Endometrium (tissue), 2 donors: ENCODE results near the gene KLRG1.
A peak's percentile ranks its signal among the peaks of the same experiment; 100 is the strongest.

ENCODE experiments used
- FAIRE-seq: peaks from 2 replicates; lab custom pipeline; 2012; peaks lifted over from hg19 to GRCh38; lab: Jason Lieb, UNC
- donor health status: control.
- donor health status: control.

Gene KLRG1

GRCh38 chr12:8989413-8989812 lies at the start of gene KLRG1:
Gene KLRG1 (plus strand): TSS chr12:8989546. CDS start chr12:8989636, 90 bp downstream.
- FAIRE-seq, result no peak

GRCh38 chr12:8941691-8942478 lies 47.5 kb upstream of the KLRG1 start:
- FAIRE-seq, result no peak

GRCh38 chr12:8943565-8944186 lies 45.7 kb upstream of the KLRG1 start:
- no peak for FAIRE-seq

GRCh38 chr12:8946733-8947132 lies 42.6 kb upstream of the KLRG1 start:
- FAIRE-seq, result no peak

- no peak for FAIRE-seq
Measured at GRCh38 chr12:8947737-8948136, 41.6 kb upstream of the KLRG1 start.

- FAIRE-seq, result no peak
Measured at GRCh38 chr12:8948701-8949341, 40.5 kb upstream of the KLRG1 start.

- peak; percentile 87 for FAIRE-seq
Measured at GRCh38 chr12:8949342-8950220, 39.8 kb upstream of the KLRG1 start, which contains the start of gene M6PR. Gene M6PR (minus strand): TSS chr12:8949645. CDS start chr12:8946404, 3,241 bp downstream.

GRCh38 chr12:8950221-8950527 lies 39.2 kb upstream of the KLRG1 start:
- FAIRE-seq, result no peak

- no peak for FAIRE-seq
Measured at GRCh38 chr12:8950702-8951478, 38.5 kb upstream of the KLRG1 start.

GRCh38 chr12:8951744-8952143 lies 37.6 kb upstream of the KLRG1 start:
- no peak for FAIRE-seq

GRCh38 chr12:8953773-8954402 lies 35.5 kb upstream of the KLRG1 start:
- FAIRE-seq, result no peak

- FAIRE-seq, result no peak
Measured at GRCh38 chr12:8956073-8956472, 33.3 kb upstream of the KLRG1 start.

- no peak for FAIRE-seq
Measured at GRCh38 chr12:8956772-8957171, 32.6 kb upstream of the KLRG1 start.

GRCh38 chr12:8957561-8957960 lies 31.8 kb upstream of the KLRG1 start:
- no peak for FAIRE-seq

- no peak for FAIRE-seq
Measured at GRCh38 chr12:8958066-8958465, 31.3 kb upstream of the KLRG1 start.

- no peak for FAIRE-seq
Measured at GRCh38 chr12:8960176-8960575, 29.2 kb upstream of the KLRG1 start.

GRCh38 chr12:8968761-8969160 lies 20.6 kb upstream of the KLRG1 start:
- no peak for FAIRE-seq

- no peak for FAIRE-seq
Measured at GRCh38 chr12:8969861-8970411, 19.4 kb upstream of the KLRG1 start.

- no peak for FAIRE-seq
Measured at GRCh38 chr12:8970432-8970831, 18.9 kb upstream of the KLRG1 start.

- no peak for FAIRE-seq
Measured at GRCh38 chr12:8980137-8980536, 9.2 kb upstream of the KLRG1 start.
